ENCODE data around the gene CCDC12. TPM values are rescaled to one million over a fixed set of nuclear protein-coding genes. Genes with fewer than 3 reads are reported as not detected.

The CCDC12 gene
- total and polyA plus RNA-seq, 9 of the 15 experiments (the other 6 are each of a cell fraction or from before 2014, with no cell fraction given): 8.9 to 201 (median 86.9) TPM

DNA sequence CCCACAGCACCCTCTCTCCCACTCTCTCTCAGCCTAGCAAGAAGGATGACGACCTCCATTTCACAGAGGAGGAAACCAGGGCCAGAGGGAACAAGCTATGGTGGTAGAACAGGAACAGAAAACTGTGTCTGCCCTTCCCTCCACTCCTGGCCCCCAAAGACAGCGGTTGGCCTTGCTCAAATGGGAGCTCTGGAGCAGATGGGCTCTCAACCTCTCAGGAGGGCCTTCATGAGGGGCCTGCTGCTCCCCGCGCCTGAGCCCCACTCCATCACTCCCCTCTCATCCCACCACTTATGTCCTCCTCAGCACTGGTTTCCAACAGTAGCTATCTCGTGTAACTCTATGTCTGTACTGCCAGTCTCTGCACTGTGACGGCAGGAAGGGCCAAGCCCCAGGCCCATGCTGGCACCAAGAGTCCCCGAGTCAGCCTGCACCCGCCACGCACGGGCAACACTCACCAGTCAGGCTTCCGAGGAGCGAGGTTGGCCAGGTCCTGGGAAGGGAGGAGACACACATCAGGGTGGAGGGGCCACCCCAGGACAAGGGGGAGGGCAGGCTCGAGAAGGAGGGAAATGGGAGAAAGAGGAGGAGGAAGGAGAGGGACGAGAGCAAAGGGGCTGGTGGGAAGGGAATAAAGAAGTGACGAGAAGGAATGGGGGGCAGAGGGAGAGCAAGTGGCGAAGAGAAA is 53.5 kb downstream of the CCDC12 start:
- no peak for DNase-seq (ENCODE audit: extremely low read depth in 1 of 4, low spot score in 3 of 4)
- 93% methylated on average over 16 of the region's 16 CpGs for WGBS (ENCODE audit: insufficient coverage, low coverage, missing lambda C conversion rate)
- in situ Hi-C loops (cut with MboI): no loop called here
- no peak overlapping the region for H3K27ac ChIP-seq (ENCODE audit: extremely low read depth, low read depth, low read length)
- ATAC-seq: no peak
- no TSS peak for BruUV-seq (replicated peaks)
- POLR2A ChIA-PET: interaction anchor here (0.8 to 1.3 kb wide), 6 partner anchors 10 to 486 kb away, joined by 3 to 5 read pairs (median 4); partner anchors contain the start of gene CCDC12
- intact Hi-C loops (cut with micrococcal nuclease): loop anchor here (1.0 kb wide), 1 partner anchor 75 kb away; no protein-coding TSS in a partner anchor
- no peak overlapping the region for H2AFZ ChIP-seq (ENCODE audit: low read depth, low read length)
- H3K4me2 ChIP-seq (ENCODE audit: insufficient read depth, low read length): no peak overlapping the region
- CTCF ChIA-PET (ENCODE audit: low intra/inter-chr PET ratio): interaction anchor here (0.7 to 2.7 kb wide), 3 partner anchors 74 to 454 kb away, joined by 3 to 33 read pairs (median 4); no protein-coding TSS in a partner anchor
- no peaks in the 10 kb centered on the region for H3K4me1 ChIP-seq (replicated peaks in 1 of 2; ENCODE audit: control insufficient read depth in 2 of 2, insufficient read depth in 2 of 2, low read length in 2 of 2)
- H3K9ac ChIP-seq (ENCODE audit: insufficient read depth in 1 of 2, low read depth in 2 of 2, low read length in 2 of 2): no peak overlapping the region
- H4K20me1 ChIP-seq (replicated peaks; ENCODE audit: control insufficient read depth, insufficient read depth, low read length): no peaks in the 10 kb centered on the region; the same call in 1 of the 2 replicates
- FAIRE-seq: no peak
- H3K4me3 ChIP-seq: no peak overlapping the region
- TF ChIP-seq, protein P1, sequence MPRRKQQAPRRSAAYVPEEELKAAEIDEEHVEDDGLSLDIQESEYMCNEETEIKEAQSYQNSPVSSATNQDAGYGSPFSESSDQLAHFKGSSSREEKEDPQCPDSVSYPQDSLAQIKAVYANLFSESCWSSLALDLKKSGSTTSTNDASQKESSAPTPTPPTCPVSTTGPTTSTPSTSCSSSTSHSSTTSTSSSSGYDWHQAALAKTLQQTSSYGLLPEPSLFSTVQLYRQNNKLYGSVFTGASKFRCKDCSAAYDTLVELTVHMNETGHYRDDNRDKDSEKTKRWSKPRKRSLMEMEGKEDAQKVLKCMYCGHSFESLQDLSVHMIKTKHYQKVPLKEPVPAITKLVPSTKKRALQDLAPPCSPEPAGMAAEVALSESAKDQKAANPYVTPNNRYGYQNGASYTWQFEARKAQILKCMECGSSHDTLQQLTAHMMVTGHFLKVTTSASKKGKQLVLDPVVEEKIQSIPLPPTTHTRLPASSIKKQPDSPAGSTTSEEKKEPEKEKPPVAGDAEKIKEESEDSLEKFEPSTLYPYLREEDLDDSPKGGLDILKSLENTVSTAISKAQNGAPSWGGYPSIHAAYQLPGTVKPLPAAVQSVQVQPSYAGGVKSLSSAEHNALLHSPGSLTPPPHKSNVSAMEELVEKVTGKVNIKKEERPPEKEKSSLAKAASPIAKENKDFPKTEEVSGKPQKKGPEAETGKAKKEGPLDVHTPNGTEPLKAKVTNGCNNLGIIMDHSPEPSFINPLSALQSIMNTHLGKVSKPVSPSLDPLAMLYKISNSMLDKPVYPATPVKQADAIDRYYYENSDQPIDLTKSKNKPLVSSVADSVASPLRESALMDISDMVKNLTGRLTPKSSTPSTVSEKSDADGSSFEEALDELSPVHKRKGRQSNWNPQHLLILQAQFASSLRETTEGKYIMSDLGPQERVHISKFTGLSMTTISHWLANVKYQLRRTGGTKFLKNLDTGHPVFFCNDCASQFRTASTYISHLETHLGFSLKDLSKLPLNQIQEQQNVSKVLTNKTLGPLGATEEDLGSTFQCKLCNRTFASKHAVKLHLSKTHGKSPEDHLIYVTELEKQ (CRISPR knock-in tag; IDR thresholded peaks at IDR 0.05): no peak
- TF ChIP-seq, protein P2, sequence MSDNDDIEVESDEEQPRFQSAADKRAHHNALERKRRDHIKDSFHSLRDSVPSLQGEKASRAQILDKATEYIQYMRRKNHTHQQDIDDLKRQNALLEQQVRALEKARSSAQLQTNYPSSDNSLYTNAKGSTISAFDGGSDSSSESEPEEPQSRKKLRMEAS (CRISPR knock-in tag; IDR thresholded peaks at IDR 0.05): 0 out of 2 replicates have a peak, but pooled peaks have one; percentile 16
- TF ChIP-seq POLR2G (IDR thresholded peaks at IDR 0.05; ENCODE audit: low read depth, low read length) (peak; percentile 32; the same call in 1 of the 2 replicates), HNRNPUL1 (IDR thresholded peaks at IDR 0.05; ENCODE audit: low read length) (no peak), CREB1 (IDR thresholded peaks at IDR 0.05) (no peak), CREB1 (CRISPR knock-in tag; IDR thresholded peaks at IDR 0.05) (0 out of 2 replicates have a peak, but pooled peaks have one; percentile 35), TSC22D4 (tag; IDR thresholded peaks at IDR 0.05) (0 out of 2 replicates have a peak, but pooled peaks have one; percentile 62), CEBPG (CRISPR knock-in tag; IDR thresholded peaks at IDR 0.05) (0 out of 2 replicates have a peak, but pooled peaks have one; percentile 10), CEBPG (tag; conservative IDR thresholded peaks at IDR 0.05 in 1 of 2, IDR thresholded peaks at IDR 0.05 in 1 of 2) (no peak)
- TF ChIP-seq, protein P3, sequence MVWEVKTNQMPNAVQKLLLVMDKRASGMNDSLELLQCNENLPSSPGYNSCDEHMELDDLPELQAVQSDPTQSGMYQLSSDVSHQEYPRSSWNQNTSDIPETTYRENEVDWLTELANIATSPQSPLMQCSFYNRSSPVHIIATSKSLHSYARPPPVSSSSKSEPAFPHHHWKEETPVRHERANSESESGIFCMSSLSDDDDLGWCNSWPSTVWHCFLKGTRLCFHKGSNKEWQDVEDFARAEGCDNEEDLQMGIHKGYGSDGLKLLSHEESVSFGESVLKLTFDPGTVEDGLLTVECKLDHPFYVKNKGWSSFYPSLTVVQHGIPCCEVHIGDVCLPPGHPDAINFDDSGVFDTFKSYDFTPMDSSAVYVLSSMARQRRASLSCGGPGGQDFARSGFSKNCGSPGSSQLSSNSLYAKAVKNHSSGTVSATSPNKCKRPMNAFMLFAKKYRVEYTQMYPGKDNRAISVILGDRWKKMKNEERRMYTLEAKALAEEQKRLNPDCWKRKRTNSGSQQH (CRISPR knock-in tag; IDR thresholded peaks at IDR 0.05): 0 out of 2 replicates have a peak, but pooled peaks have one; percentile 35
- H3K27me3 ChIP-seq (ENCODE audit: control insufficient read depth in 2 of 2, insufficient read depth in 2 of 2, low read length in 2 of 2): no peaks in the 10 kb centered on the region
- no peaks in the 10 kb centered on the region for H3K9me1 ChIP-seq (ENCODE audit: control insufficient read depth, insufficient read depth, low read length)
- no peaks in the 10 kb centered on the region for H3K9me3 ChIP-seq (replicated peaks; ENCODE audit: control insufficient read depth, insufficient read depth, low read depth, low read length)
- H3K79me2 ChIP-seq (ENCODE audit: control insufficient read depth, insufficient read depth, low read length): peaks cover 11% of the 10 kb centered on the region; the same call in 1 of the 3 replicates
- peaks cover 97% of the 10 kb centered on the region for H3K36me3 ChIP-seq (ENCODE audit: control insufficient read depth, insufficient read depth, low read length)
